ENCODE results near the gene CMTM3.

GRCh38 chr16:66650707-66651473, 46.4 kb downstream of the CMTM3 start:
- no peak for TF ChIP-seq POLR2A (IDR thresholded peaks at IDR 0.05; ENCODE audit: low read depth, low read length)
- TF ChIP-seq POLR2AphosphoS5 (IDR thresholded peaks at IDR 0.05; ENCODE audit: low read depth, low read length): no peak
- no peak for TF ChIP-seq TAF1 (IDR thresholded peaks at IDR 0.05; ENCODE audit: borderline replicate concordance, low read depth, low read length)
